GM23248 (cell line): Measurements from ENCODE around the gene ZNF83. TPM values are rescaled to one million over a fixed set of nuclear protein-coding genes. Genes with fewer than 3 reads are reported as not detected.
"Not testable (repeated sequence)": the region's sequence is repeated elsewhere in the genome, so short reads cannot be mapped to it uniquely, and the experiment has no call there.

Experiments used
- DNase-seq: peaks from one replicate; pipeline ENCODE4 v3.0.0-alpha.2; 2015
- H2AFZ ChIP-seq: fragments of 200-600 bp; sonication (generic); 2 replicates; pipeline ENCODE4 v1.6.1; 2016; ENCODE audit warnings: antibody characterized with exemption
- H3F3A ChIP-seq: fragments of 200-600 bp; sonication (generic); 2 replicates; pipeline ENCODE4 v1.6.1; 2016; ENCODE audit warnings: mild to moderate bottlenecking, antibody characterized with exemption, mixed run types; ENCODE audit not compliant: insufficient read depth
- H3K27ac ChIP-seq: fragments of 200-600 bp; sonication (generic); 2 replicates; pipeline ENCODE4 v1.5.1; 2016; ENCODE audit warnings: mild to moderate bottlenecking
- H3K27me3 ChIP-seq: fragments of 200-600 bp; sonication (generic); replicated peaks from 2 replicates; pipeline ENCODE4 v1.6.1; 2016; ENCODE audit warnings: mild to moderate bottlenecking; ENCODE audit not compliant: insufficient read depth
- H3K36me3 ChIP-seq: fragments of 200-600 bp; sonication (generic); 2 replicates; pipeline ENCODE4 v1.6.1; 2016; ENCODE audit warnings: low read depth, mild to moderate bottlenecking
- H3K4me1 ChIP-seq: fragments of 200-600 bp; sonication (generic); 2 replicates; pipeline ENCODE4 v1.6.1; 2016; ENCODE audit warnings: mild to moderate bottlenecking; ENCODE audit not compliant: insufficient read depth
- H3K4me2 ChIP-seq: fragments of 200-600 bp; sonication (generic); one replicate; pipeline ENCODE4 v1.6.1; 2016; ENCODE audit warnings: mild to moderate bottlenecking; ENCODE audit not compliant: unreplicated experiment
- H3K4me3 ChIP-seq: fragments of 200-600 bp; sonication (generic); 2 replicates; pipeline ENCODE4 v1.5.1; 2016; ENCODE audit warnings: mild to moderate bottlenecking
- H3K79me2 ChIP-seq: fragments of 200-600 bp; sonication (generic); 2 replicates; pipeline ENCODE4 v1.6.1; 2016; ENCODE audit warnings: mild to moderate bottlenecking; ENCODE audit not compliant: insufficient read depth
- H3K9ac ChIP-seq: fragments of 200-600 bp; sonication (generic); 2 replicates; pipeline ENCODE4 v1.6.1; 2016; ENCODE audit warnings: mild to moderate bottlenecking
- H3K9me2 ChIP-seq: fragments of 200-600 bp; sonication (generic); 2 replicates; pipeline ENCODE4 v1.6.1; 2016; ENCODE audit warnings: mixed run types, mild to moderate bottlenecking, moderate library complexity; ENCODE audit not compliant: insufficient read depth
- H3K9me3 ChIP-seq: fragments of 200-600 bp; sonication (generic); one replicate; pipeline ENCODE4 v1.6.1; 2017; ENCODE audit warnings: low read depth
- H4K20me1 ChIP-seq: fragments of 200-600 bp; sonication (generic); 2 replicates; pipeline ENCODE4 v1.6.0; 2016; ENCODE audit not compliant: insufficient read depth
- EZH2 ChIP-seq: fragments of 200-600 bp; sonication (generic); IDR thresholded peaks from 2 replicates; pipeline ENCODE4 v1.6.1; 2018; ENCODE audit warnings: antibody characterized with exemption, mild to moderate bottlenecking; ENCODE audit not compliant: insufficient read depth, poor library complexity, severe bottlenecking
- EZH2phosphoT487 ChIP-seq: fragments of 200-600 bp; sonication (generic); IDR thresholded peaks from 2 replicates; pipeline ENCODE4 v1.6.1; 2018; ENCODE audit warnings: antibody characterized with exemption, moderate library complexity, mild to moderate bottlenecking, low read depth; ENCODE audit not compliant: insufficient read depth
- WGBS, 2 experiments: methylation state at CpG; one replicate each; pipeline ENCODE4 v1.1.6; 2015 to 2017; ENCODE audit warnings: low lambda C conversion rate in 2 of 2, low coverage in 1 of 2; ENCODE audit errors: missing lambda C conversion rate in 2 of 2; 5-methylcytosine and 5-hydroxymethylcytosine counted together
- in situ Hi-C: fragments of 300-500 bp; cut with MboI; formaldehyde crosslinking; loops from 2 replicates; pipeline ENCODE4 v1.15.0; 2020
- polyA plus RNA-seq: library from polyadenylated mRNA; unstranded; fragments of >200 nt; fragmentation: Nextera tagmentation; extraction: Ambion mirVana; gene quantifications from 2 replicates; pipeline ENCODE4 v1.2.1, GENCODE V29; 2016
- total RNA-seq: library from RNA; depleted of rRNA; stranded (reverse); fragments of >200 nt; shearing (Covaris generic); gene quantifications from 2 replicates; pipeline ENCODE4 v1.2.3, GENCODE V29; 2014; rRNA removed

The ZNF83 gene
- total RNA-seq (29.1 and 55.8 TPM in 2 replicates), polyA plus RNA-seq (24.7 and 27.9 TPM in 2 replicates)

GRCh38 chr19:52637718-52638585 lies at the start of gene ZNF83:
TSS of gene ZNF83 (minus strand) at chr19:52638355.
- no peak for TF ChIP-seq EZH2
- TF ChIP-seq EZH2phosphoT487, result no peak
- Histone ChIP-seq H3K79me2 (peaks cover 34% of the 10 kb centered on the region), H3K4me2 (peak within 1 kb of the TSS; percentile 92), H4K20me1 (no peaks in the 10 kb centered on the region), H2AFZ (peak within 1 kb of the TSS; percentile 88), H3K4me3 (peak within 1 kb of the TSS; percentile 84), H3K9ac (peak within 1 kb of the TSS; percentile 97), H3F3A (peaks cover 28% of the 10 kb centered on the region), H3K27ac (peak within 1 kb of the TSS; percentile 92), H3K9me3 (no peaks in the 10 kb centered on the region), H3K4me1 (peaks cover 11% of the 10 kb centered on the region; the same call in 1 of the 2 replicates), H3K27me3 (no peaks in the 10 kb centered on the region), H3K36me3 (no peaks in the 10 kb centered on the region), H3K9me2 (no peaks in the 10 kb centered on the region)
- in situ Hi-C loops, result no loop called here
- DNase-seq, result peak; percentile 99
- WGBS, 2 experiments, result 1 to 2% methylated on average over 41 to 53 of the region's 55 CpGs

GRCh38 chr19:52687684-52688083 lies 49.5 kb upstream of the ZNF83 start:
- H3K9ac ChIP-seq, result no peak overlapping the region
- H3K9me3 ChIP-seq, result no peaks in the 10 kb centered on the region
- H3K4me1 ChIP-seq, result peaks cover 17% of the 10 kb centered on the region
- no peaks in the 10 kb centered on the region for H3K36me3 ChIP-seq
- no peak overlapping the region for H3K4me3 ChIP-seq
- no peak for DNase-seq
- no peak overlapping the region for H3K27ac ChIP-seq
- H2AFZ ChIP-seq, result no peak overlapping the region
- no peaks in the 10 kb centered on the region for H3K27me3 ChIP-seq
- H3K9me2 ChIP-seq, result no peaks in the 10 kb centered on the region
- peaks cover 60% of the 10 kb centered on the region for H3K79me2 ChIP-seq
- TF ChIP-seq EZH2, result no peak
- TF ChIP-seq EZH2phosphoT487, result no peak
- in situ Hi-C loops, result no loop called here
- 80 to 83% methylated on average over 3 of the region's 3 CpGs for WGBS, 2 experiments
- H3F3A ChIP-seq, result peaks cover 13% of the 10 kb centered on the region
- H4K20me1 ChIP-seq, result no peaks in the 10 kb centered on the region
- no peak overlapping the region for H3K4me2 ChIP-seq

GRCh38 chr19:52685811-52686210 lies 47.7 kb upstream of the ZNF83 start:
- H3K9me3 ChIP-seq, result no peaks in the 10 kb centered on the region
- no peak overlapping the region for H3K4me2 ChIP-seq
- H4K20me1 ChIP-seq, result no peaks in the 10 kb centered on the region
- H3K9ac ChIP-seq, result no peak overlapping the region
- peaks cover 9% of the 10 kb centered on the region; the same call in 1 of the 2 replicates for H3K4me1 ChIP-seq
- WGBS, 2 experiments, result 63 to 66% methylated on average over 1 of the region's 1 CpG
- DNase-seq, result no peak
- H3F3A ChIP-seq, result peaks cover 2% of the 10 kb centered on the region
- H3K9me2 ChIP-seq, result no peaks in the 10 kb centered on the region
- no peaks in the 10 kb centered on the region for H3K36me3 ChIP-seq
- H3K27me3 ChIP-seq, result no peaks in the 10 kb centered on the region
- no peak overlapping the region for H3K4me3 ChIP-seq
- H3K27ac ChIP-seq, result no peak overlapping the region
- in situ Hi-C loops, result no loop called here
- H2AFZ ChIP-seq, result no peak overlapping the region
- no peak for TF ChIP-seq EZH2phosphoT487
- TF ChIP-seq EZH2, result no peak
- H3K79me2 ChIP-seq, result peaks cover 78% of the 10 kb centered on the region

GRCh38 chr19:52681216-52681615 lies 43.1 kb upstream of the ZNF83 start:
- in situ Hi-C loops, result not testable (repeated sequence)
- WGBS, 2 experiments, result 36 to 54% methylated on average over 1 of the region's 1 CpG

More at GRCh38 chr19:52681216-52681615, 43.1 kb upstream of the ZNF83 start:
- H3K9me2 ChIP-seq, H3K27me3 ChIP-seq, H3K4me2 ChIP-seq, H4K20me1 ChIP-seq, H3K27ac ChIP-seq, H3K36me3 ChIP-seq, H3K9me3 ChIP-seq, H3F3A ChIP-seq, H2AFZ ChIP-seq, H3K9ac ChIP-seq, H3K4me1 ChIP-seq, DNase-seq, H3K4me3 ChIP-seq: not testable (repeated sequence)
- peaks cover 93% of the 10 kb centered on the region for H3K79me2 ChIP-seq
